KG1 (cell line): Measurements from ENCODE around the gene PPP2R5A.

Source experiments
- DNase-seq: peaks from one replicate; lab custom pipeline; 2025; lab: John Stamatoyannopoulos, UW

PPP2R5A gene

DNA sequence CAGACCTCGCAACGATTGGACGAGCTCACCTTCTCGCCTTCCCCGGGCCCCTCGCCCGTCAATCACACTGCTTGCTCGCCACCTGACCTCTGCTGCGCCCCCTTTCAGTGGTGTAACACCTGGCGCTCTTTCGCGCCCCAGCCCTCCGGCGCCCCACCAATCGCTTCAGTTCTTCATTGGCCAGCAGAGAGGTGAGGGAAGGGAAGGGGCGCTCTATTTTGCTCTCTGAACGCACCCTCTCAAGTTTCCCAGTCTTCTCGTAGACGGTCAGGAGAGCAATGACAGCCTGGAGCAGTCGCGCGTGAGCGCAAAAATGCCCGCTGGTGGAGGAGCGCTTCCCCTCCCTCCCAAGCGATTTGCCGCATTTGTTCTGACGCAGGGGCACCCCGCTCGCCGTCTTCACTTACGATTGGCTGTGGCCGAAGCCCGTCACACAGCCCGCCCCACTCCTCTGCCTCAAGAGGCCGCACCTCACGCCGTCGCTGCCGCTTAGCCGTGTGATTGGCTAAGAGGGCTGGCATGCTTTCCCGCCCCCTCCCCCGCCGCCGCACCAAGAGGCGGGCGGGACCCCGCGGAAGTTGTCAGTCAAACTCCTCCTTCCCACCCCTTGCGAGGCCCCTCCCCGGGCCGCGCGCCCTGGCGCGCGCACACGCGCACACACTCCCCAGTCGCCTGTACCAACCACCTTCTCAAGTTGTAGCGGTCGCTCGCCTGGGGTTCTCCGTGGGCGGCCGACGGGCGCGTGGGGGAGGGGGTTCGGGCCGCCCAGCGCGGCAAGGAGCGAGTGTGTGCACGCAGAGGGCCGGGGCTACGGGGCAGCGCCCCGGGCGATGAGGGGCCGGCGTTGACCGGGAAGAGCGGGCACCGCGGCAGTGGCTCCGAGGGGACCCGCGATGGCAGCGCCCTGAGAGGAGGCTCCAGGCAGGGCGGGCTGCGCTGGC lies at the start of gene PPP2R5A:
TSS of gene PPP2R5A (plus strand) at position 667 of the 941 bp plus-strand sequence. CDS start 701 bp downstream, outside the sequence.
- DNase-seq: peak; percentile 96

DNA sequence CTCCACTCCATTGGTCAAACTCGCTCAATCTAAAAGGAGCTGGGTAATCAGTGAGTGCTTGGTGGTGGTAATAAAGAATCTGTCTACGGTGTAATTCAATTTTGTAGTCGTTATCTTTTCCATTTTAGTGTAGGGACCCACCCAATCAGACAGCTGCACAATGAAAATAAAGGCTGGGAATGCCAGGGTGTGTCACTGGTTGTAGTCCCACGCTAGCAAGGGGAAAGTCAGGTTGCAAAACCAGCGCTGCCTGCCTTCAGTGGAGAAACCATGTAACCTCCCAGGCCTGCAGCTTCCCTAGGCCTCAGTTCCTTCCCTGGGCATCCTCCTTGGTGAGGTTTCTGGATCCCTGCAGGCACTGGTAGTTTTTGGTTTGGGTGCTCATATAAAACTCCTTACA lies 49.4 kb upstream of the PPP2R5A start:
- no peak for DNase-seq

DNA sequence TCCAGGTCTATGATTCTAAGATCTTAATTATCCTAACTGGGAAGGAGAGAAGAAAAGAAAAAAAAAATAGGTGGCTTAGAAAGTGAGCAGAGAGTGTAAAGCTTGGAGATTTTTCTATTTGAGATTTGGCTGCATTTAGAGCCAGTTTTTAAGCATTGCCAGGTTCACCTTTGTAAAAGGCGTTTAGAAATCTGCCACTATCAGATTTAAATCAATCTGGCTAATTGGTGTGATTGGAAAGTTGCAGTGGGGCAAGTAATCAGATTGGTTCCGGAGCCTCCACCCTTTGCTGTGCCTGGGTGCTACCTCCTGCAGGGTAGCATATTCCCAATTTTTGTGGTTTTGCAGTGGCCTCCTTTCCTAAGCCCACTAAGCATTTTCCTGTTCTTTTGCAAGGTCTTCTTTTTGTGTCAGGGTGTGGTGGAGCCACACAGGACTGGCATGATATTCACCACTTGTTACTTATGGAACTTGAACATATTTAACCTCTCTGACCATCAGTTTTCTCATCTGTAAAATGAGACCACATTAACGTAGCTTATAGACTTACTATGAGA lies 48.5 kb upstream of the PPP2R5A start:
- no peak for DNase-seq

DNA sequence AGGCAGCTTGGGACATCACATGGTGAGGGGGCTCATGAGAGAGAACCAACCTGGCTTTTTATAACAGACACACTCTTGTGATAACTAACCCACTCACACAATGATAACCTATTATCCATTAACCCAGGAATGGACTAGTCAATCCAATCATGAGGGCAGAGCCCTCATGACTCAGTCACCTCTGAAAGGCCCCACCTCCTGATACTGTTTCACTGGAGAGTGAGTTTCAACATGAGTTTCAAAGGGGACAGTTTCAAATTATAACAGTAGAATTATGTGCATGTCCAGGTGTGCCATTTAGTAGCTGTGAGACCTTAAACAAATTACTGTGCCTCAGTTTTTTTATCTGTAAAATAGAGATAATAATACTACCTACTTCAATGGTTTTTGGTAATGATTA lies 47.6 kb upstream of the PPP2R5A start:
- no peak for DNase-seq

DNA sequence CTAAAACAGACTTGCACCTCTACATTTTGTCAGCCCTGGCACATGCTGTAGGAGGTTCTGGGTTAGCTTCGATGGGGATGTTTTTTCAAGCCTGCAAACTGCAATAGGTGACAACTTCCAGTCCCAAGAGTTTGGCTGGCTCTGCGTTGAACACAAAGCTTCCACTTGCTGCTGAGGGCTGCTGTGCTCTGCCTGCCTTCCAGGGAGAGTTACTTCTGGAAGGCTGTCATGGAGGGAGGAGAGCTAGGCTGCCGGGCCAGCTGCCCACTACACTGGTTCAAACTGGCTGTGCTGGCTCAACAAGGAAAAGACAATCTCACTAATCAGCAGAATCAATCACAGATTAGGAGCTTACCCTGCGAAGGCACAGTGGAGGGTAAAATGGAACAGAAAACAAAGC lies 46.7 kb upstream of the PPP2R5A start:
- no peak for DNase-seq

DNA sequence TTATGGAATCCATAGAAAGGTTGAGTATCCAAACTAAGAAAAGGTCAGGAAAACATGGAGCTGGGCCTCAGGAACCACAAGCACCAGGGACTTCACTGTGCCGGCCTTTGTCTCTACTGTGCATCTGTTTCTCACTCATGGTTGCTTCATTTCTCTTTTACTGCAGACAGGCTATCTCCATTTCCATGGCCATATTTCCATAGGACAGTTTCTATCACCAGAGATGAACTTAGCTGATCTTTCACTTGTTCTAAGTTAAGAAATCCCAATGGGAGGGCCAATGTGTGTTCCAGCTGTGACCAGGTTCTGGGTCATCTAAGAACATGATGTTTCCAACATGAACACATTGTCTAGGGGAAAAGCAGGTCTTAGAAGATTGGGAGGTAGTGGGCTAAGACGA lies 43.7 kb upstream of the PPP2R5A start:
- no peak for DNase-seq

DNA sequence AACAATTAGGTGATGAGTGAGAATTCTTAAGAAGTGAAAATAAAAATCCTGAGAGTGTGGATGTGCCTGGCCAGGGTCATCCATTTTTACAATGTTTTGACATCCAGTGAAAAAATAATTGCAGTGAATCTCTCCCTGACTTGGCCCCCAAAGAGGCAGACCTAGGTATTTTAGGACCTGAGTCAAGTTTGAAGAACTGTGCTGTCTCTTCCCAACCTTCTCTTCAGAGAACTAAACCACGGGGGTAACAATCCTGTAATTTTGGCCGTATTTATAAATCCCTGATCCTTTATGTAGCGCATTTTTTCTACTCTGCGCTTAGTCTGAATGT lies 43.3 kb upstream of the PPP2R5A start:
- DNase-seq: no peak

DNA sequence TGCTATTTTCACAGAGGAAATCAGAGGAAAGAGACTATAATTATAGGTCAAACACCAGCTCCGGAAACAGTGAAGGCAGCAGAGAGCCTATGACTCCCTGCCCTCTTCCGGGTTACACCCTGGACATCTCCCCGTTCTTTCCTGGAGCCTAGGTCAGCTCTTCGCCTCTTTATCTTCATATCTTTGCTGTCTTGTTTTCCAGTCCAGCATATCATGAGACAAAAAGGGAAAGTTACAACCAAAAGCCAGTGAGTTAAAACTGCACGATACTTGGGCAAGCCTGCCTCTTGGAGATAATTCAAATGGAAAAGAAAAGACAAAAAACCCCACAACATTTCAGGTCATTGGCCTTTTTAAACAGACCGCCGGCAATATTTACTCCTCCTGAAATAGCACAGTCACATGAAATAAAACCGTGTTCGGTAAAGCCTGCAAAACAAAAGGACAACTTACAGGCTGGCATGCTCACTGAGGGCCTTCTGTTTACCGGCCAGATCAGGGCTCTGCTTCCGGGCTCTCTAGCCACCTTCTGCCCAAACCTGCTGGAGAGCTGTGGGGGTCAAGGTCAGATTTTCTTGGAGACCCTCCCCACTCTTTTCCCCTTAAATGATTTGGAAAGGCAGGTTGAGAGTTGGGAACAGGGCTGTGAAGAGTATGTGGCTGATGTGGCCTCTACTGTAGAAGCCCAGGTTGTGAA lies 42.8 kb upstream of the PPP2R5A start:
- no peak for DNase-seq

DNA sequence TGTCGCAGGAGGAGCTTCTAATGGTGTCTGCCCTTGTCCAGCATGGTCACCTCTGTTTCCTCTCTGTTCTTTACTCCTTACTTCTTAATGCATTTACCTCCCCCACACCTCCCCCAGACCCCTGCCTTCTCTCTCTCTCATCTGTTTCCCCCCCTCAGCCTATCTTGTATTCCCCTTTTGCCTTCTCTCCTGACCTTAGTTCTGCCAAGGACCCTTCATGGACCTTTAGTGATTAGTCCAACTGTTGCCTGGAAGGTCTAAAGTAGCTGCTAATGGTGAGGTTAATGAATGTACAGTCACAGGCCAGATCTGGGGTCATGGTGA lies 42.3 kb upstream of the PPP2R5A start:
- no peak for DNase-seq

DNA sequence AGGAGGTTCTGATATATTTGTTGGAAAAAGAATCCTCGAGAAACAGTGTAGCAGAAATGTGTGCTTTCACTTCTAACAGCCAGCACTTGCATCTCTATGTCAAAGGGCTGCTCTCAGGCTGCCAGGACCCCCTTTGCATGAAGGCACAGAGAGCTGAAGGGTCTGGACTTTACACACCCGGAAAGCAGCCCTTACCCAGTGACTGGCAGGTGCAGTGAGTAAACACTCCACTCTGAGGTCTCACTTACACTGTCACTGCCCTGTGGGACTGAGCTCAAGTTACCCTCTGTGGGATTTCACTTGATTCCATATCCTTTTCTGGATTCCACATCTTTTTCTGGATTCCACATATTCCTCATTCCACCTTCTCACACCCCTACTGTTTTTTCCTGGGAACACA lies 40.8 kb upstream of the PPP2R5A start:
- DNase-seq: no peak

DNA sequence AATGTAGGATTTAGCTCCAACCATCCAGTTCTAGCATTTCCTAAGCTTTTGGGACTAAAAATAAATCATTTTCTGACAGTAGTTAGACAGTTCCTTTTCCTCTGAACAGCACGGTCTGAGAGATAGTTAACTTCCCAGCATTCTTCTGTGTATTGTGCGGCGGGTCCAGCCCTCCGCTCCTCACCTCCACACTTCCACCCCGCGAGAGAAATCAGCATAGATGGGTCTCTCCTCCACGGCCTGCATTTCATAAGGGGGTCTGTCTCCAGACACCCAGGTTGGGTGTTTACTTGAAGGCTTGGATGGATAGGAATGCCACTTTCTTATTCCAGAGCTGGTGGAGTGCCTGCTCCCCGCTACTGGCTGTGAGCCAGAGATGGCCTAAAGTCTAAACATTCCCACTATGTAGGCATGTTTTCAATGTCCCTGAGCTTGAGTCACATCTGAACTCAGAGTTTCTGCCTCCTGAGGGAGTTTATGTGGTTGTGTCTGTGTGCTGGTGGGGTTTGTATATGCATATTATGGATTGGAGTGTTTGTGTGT lies 38.0 kb upstream of the PPP2R5A start:
- DNase-seq: no peak

DNA sequence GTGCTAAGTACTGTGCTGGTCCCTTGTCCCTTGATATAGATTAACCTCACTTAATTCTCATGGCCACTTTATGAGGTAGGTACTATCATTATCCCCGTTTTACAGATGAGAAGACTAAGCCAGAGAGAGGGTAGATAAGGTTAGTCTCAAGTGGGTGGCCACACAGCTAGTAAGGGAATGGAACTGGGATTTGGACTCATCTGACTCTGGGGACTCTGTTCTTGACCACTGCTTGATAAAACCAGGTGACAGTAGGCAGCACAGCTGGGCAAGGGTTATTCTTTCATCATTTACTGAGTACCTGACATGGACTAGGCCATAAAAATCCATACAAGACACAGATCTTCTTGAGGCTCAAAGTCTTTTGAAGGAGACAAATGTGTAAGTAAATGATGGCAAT lies 37.2 kb upstream of the PPP2R5A start:
- DNase-seq: no peak

DNA sequence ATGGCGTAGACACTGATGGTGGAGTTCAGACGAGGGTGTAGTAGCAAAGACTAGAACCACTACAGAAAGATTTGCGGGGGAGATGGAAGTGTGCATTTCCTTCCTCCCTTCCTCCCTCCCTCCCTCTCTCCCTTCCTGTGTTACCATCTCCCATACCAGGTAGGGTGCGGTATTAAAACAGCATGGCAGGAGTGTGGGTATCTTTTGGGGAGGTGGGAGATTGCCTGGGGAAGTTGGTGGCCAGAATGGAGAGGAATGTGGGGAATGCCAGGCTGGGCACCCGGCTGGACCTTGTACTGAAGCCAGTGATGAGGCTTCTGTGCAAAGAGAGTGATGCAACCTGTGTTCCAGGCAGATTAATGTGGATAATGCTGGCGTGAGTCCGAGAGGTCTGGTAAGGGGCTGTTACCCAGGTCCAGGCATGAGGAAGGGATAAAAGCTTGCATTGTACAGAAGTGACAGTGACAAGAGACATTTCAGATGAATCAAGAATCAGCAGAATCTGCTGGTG lies 30.3 kb upstream of the PPP2R5A start:
- DNase-seq: no peak

DNA sequence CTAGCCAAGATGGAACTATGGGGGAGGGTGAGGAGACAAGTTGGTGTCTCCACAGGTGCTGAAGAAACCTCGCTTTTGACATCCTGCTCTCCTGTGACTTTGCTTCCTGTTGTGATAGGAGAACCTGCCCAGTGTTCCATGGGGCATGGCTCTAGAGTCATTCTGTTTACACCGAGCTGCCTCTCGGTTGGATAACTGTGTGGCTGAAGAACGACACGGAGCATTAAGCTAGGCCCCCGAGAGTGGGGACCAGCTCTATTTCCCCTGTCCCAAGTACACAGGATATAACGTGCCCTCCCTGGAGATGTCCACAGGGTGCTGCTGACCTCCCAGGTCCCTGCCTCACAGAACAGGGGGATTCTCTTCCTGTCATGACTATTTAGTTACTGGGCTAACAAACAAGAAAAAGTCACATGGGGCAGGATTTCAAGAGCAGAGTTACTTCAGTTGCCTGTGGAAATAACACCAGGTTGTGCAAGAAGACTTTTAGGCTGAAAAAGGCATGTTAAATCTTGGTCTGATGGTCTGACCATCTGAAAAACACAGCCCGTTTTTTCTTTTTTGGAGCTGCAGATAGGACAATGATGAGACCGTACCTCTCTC lies 29.4 kb upstream of the PPP2R5A start:
- DNase-seq: no peak

DNA sequence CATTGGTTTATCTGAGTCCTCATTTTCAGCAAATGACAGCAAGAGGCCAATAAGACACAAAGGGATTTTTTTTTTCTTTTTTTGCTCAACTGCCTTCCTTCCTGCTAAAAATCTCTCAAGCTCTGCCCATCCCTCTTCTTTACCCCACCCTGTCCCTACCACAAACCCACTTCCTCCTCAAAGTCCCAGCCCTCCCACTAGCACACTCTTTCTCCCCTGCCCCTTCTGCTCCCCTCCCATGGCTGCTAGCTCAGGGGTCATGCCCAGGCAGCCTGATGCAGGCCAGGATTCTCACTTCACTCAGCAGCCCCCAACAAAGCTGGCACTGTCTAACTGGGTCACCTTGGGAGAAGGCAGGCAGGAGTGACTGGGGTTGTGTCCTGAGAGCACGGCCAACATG lies 28.8 kb upstream of the PPP2R5A start:
- DNase-seq: peak; percentile 73

DNA sequence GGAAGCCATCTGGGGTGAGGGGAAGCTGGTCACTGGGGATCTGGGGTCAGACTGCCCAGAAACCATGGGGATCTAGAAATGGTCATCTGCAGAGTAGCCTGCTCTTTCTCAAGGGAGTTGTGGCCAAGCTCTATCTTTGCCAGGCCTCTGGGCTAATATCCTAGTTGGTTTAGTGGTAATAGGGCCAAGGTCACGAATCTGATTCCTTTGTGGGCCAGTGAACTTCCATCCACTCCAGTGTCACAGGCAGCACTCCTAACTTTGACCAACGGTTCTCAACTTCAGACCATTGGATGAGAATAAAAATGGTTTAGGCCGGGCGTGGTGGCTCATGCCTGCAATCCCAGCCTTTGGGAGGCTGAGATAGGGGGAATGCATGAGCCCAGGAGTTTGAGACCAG lies 28.1 kb upstream of the PPP2R5A start:
- no peak for DNase-seq

DNA sequence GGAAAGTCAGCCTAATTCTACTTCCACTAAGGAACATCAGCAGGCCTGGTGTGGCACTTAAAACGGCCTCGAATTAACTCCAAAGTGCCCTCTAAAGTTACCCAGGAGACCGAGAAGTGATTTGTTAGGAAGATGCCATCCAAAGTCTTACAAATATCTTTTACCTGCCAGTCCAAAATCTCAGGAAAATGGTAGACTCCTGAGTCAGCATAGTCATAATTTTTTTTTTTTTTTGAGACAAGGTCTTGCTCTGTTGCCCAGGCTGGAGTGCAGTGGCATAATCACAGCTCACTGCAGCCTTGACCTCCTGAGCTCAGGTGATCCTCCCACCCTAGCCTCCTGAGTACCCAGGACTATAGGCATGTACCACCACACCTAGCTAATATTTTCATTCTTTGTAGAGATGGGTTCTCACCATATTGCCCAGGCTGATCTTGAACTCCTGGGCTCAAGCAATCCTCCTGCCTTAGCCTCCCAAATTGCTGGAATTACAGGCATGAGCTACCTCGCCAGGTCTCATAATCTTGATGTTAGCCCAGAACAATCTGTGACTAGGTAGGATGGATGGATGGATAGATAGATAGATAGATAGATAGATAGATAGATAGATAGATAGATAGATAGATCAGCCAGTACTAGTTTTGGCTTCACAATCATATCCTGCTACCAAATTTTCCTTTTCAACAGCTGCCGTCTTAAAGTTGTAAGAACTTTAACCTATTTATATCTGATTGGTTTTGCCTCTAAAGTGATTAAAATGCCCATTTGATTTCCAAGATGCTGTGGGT lies 25.3 kb upstream of the PPP2R5A start:
- DNase-seq: no peak

DNA sequence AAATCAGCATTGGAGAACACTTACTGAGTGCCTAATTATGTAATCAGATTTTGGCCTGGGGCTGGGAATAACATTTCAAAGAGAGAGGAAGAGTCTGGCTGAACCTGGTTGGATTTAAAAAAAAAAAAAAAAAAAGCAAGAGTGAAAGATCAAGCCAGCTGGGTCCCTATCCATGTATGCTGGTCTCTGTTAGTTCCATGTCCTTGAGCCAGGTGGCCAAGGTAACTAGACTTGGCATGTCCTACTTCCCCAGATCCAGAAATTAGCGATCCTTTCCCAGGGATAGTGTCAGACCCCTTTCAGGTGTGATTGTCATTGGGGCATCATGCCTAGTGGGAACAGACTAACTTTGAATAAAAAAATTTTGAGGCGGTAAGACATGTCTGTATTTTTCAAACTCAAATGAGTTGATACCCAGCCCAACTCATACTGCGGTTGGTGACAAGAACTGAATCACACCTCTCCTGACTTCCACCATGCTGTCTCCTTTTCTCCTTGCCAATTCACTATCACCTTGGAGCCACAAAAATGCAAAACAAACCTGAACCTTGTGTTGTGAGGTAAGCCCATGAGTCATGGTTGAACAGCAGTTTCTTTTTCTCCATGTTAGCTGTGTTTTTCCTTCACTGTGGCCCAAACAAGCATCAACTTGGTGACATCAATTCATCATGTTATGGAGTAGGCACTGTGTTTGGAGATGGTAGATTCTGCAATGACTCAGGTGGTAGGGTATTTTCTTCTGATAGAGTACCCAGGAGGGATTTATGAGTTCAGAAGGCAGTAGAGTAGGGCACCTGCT lies 24.5 kb upstream of the PPP2R5A start:
- DNase-seq: no peak

DNA sequence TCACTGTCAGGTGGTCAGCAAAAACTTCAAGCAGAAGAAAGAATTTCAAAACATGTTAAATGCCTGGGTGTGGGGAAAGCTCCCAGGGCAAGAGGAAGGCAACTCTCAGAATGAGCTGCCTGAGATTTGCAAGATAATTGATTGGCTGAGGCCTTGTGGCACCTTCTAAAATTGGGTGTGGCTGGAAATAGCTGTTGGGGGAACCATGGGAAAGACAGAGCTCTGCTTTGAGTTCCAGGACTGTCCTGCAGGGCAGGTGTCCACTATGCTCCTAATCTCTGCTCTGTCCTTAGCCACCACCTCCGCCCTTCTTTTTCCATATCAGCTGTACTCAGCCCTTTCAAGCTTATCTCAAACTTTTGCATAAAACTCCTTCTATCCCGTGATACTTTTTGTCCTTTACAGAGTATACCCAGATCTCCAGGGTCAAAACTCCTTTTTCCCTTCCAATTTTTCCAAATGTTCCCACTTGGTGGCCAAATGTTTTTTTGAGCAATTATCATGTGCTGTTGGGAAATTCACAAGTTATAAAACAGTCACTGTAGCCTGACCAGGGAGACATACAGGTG lies 23.8 kb upstream of the PPP2R5A start:
- DNase-seq: no peak

DNA sequence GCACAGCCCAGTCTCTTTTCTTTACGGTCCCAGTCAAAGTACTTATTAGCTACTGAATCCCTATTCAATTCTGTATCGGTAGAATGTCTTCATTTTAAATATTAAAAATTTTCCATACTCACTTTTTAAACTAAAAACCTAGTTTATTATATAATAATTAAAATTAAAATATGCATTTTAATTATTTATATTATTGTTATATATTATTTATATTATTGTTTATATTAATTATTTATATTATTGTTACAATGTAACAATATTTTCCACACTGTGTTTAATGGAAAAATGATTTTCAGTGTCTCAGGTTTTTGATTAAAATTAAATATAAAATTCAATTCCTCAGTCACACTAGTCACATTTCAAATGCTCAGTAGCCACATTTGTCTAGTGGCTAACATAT lies 18.2 kb upstream of the PPP2R5A start:
- no peak for DNase-seq
